Endometrial microvascular endothelial cells (primary cell): Measurements from ENCODE around the gene SYNE1. TPM values are rescaled to one million over a fixed set of nuclear protein-coding genes. Genes with fewer than 3 reads are reported as not detected.
"Not testable (repeated sequence)": the region's sequence is repeated elsewhere in the genome, so short reads cannot be mapped to it uniquely, and the experiment has no call there.

Source experiments
- in situ Hi-C: cut with HindIII; loops from 2 replicates; pipeline ENCODE4 v1.10.0; 2017; ENCODE audit warnings: low sequenced_read_pairs, low pct_unique_long_range_greater_than_20kb; ENCODE audit errors: inconsistent ontology term
- total RNA-seq: library from RNA; depleted of rRNA; stranded (reverse); fragments of >200 nt; gene quantifications from one replicate; pipeline ENCODE4 v1.2.3, GENCODE V29; 2015; ENCODE audit errors: inconsistent ontology term

The SYNE1 gene
- total RNA-seq, 1 donor from 2014 or later, result 61.6 TPM

DNA sequence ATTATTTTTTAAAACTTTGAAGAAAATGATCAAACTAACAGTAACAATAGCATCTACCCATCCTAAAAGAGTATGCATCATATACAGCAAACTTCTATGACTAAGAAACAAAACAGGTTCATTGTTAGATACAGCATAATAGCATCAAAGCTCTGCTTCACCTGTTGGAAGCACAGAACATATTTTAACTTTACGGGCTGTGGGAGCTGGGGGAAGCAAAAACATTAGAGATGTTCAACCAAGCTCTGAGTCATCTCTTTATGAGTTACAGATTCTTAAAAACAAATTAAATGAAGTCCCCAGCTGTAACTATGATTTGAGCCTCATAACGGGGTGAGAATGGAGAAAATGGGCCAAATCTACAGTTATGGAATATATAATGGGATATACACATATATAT lies 63.4 kb downstream of the SYNE1 start:
- in situ Hi-C loops, result no loop called here

GRCh38 chr6:152572338-152573088 lies 64.6 kb downstream of the SYNE1 start:
- in situ Hi-C loops, result no loop called here

- in situ Hi-C loops, result no loop called here
Observed at GRCh38 chr6:152571943-152572337, 65.2 kb downstream of the SYNE1 start.

GRCh38 chr6:152571089-152571488 lies 66.1 kb downstream of the SYNE1 start:
- in situ Hi-C loops, result no loop called here

DNA sequence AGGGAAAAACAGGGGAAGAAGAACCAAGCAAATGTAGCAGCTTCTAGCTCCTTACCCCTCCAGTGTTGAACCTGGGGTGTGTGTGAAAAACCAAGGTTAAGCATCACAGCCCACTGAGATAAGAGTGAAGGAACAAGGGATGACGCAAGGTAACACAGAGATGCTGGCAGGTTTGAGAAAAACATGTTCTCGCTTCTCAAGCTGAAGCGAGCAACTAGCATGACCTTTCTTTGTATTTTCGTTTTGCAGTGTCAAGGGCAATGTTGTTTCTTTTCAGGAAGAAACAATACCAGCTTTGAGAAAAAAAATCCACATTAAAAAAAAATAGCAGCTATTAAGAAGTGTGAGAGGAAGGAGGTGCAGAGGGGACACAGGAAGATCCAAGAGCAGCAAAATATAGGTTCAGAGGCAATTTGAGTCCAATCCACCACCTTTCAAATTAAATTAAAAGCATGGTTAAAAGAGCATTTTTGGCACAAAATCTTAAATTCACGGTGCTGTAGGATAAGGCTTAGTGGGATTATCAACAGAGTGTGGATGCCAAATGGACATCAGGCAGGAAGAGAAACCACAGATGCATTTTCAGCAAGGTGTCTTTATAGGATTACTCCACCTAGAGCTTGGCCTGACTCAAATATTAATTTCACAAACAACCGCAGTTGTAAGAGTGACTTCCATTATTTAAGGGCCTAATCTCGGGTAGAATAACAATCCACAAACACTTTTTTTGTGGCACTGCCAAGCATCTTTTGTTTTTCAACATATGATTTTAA lies 70.9 kb downstream of the SYNE1 start:
- in situ Hi-C loops, result no loop called here

- in situ Hi-C loops, result no loop called here
Observed at GRCh38 chr6:152563177-152563576, 74.0 kb downstream of the SYNE1 start.

- in situ Hi-C loops, result not testable (repeated sequence)
Observed at GRCh38 chr6:152558798-152559197, 78.4 kb downstream of the SYNE1 start.

DNA sequence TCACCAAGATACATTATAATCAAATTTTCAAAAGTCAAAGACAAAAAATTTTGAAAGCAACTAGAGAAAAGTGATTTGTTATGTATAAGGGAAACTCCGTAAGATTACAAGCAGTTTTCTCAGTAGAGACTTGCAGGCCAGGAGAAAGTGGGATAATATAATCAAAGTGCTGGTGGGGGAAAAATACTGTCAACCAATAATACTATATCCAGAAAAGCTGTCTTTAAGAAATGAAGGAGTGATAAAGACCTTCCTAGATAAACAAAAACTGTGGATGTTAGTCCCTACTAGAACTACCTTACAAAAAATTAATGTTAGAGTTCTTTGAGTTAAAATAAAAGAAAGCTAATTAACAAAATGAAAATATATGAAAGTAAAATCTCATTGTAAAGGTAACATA lies 79.7 kb downstream of the SYNE1 start:
- in situ Hi-C loops, result no loop called here

- in situ Hi-C loops, result no loop called here
Observed at GRCh38 chr6:152554851-152555250, 82.3 kb downstream of the SYNE1 start.

DNA sequence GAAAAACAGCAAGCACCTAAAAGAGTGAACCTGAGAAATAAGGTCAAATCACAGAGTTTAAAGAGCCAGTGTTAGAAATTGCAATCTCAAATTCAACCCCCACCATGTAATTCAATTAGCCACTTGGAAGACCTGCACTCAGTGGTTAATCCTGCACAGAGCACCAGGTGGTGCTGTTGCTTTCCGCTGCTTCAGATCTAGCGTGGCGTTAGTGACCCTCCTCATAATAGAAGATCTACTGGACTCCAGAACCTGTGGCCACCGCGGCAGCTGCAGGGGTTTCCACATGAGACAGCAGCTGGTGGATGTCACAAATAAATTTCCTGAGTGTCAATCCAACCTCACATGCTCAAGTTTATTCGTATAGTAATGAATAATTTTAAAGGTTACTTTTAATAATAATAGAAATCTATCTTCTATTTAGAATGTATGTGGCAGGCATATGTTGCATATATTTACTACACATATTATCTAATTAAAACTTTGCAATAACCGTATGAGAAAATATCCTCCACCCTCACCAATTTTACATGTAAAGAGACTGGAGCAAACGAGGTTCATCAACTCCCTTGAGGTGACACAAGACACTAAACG lies 84.4 kb downstream of the SYNE1 start:
- in situ Hi-C loops, result no loop called here

DNA sequence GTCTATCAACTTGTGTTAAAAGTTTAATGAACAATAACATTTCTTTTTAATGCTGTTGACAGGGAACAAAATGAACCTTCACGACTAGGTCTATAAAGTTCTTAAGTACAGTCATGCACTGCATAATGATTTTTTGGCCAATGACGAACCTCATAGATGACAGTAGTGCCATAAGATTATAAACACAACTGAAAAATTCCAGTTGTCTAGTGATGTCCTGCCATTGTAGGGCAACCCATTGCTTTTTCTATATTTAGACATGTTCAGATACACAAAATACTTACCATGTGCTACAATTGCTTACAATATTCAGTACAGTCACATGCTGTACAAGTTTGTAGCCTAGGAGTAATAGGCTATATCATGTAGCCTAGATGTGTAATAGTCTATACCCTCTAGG lies 93.6 kb downstream of the SYNE1 start:
- in situ Hi-C loops, result no loop called here

GRCh38 chr6:152540381-152540780 lies 96.8 kb downstream of the SYNE1 start:
- in situ Hi-C loops, result no loop called here

DNA sequence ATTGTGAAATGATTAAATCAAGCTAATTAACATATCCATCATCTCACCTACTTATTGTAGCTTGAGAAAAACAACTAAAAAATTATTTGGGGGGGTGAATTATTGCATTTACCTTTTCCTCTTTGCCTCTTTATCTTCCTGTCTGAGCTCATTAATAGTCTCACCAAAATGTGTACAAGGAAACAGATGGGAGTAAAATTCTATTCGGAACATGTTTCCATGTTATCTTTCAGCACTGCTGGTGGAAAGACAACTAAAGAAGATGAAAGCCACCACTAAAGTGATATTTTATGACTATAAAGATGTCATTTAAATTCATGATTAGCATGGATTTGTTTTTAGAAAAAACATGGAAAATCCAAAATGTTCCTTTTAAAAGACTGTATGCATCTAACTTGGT lies 102.6 kb downstream of the SYNE1 start:
- in situ Hi-C loops, result no loop called here

DNA sequence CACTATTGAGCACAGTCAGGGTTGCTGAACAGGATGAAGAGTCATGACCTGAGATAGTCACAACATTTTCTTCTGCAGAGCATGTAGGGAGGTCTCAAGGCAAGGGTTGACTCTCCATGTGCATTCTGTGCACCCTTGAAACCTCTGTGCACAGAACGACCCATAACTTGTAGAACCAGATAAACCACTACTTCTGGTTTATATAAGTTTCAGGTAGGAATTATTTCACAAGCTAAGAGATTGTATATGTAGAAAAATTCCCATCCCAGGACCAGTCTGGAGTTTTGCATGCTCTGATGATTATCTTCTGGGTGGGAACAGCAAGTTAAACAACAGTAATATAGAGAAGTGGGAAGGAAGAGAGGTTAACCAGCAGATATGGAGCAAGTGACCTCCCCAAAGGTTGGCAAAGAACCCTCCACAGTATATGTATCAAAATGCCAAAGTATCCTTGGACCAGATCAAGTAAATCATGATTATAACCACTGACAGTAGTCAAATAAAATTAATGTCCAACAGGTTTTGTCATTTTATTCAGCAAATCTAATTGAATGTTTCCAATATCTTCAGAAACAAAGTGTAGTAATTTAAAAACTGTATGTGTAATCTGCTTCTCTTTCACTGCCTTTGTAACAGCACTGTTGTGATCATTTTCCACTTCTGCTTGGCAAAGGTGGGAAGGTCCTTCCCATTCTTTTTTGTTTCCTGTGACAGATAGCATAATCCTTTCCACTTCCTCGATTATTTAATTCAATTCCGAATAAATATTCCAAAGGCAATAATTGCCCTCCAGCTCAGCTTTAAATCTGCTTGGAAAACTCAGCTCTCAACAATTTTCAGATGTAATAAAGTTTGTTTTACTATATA lies 104.4 kb downstream of the SYNE1 start:
- in situ Hi-C loops, result no loop called here

GRCh38 chr6:152531659-152532058 lies 105.5 kb downstream of the SYNE1 start:
- in situ Hi-C loops, result no loop called here

- in situ Hi-C loops, result no loop called here
Observed at GRCh38 chr6:152529369-152529768, 107.8 kb downstream of the SYNE1 start.

- in situ Hi-C loops, result not testable (repeated sequence)
Observed at GRCh38 chr6:152514120-152514519, 123.0 kb downstream of the SYNE1 start.

GRCh38 chr6:152509916-152510315 lies 127.2 kb downstream of the SYNE1 start:
- in situ Hi-C loops, result no loop called here

DNA sequence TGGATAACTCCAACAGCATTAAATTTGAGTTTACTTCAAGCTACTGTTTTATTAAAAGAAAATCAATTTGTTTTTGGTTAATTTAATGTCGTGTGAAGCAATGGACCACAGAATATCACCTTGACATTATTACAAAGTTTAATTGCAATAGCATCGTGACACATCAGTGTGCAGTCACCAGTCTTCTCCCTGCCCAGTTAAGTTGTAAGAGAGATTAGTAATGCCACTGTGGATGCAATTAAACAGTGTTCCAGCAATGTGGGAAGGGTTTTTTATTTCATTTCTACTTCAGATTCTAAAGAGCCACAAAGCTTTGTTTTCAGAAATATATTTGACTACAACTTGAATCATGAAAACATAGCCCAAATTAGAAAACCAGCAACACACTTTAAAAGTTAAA lies 128.7 kb downstream of the SYNE1 start:
- in situ Hi-C loops, result no loop called here
